GM18507 (cell line): Measurements from ENCODE around the gene MS4A2.
"Not testable (repeated sequence)": the region's sequence is repeated elsewhere in the genome, so short reads cannot be mapped to it uniquely, and the experiment has no call there.

ENCODE experiments used
- DNase-seq: peaks from one replicate; pipeline ENCODE4 v3.0.0; 2011; ENCODE audit warnings: low read depth; ENCODE audit not compliant: insufficient read length; ENCODE audit errors: extremely low spot score
- FAIRE-seq: peaks from 2 replicates; lab custom pipeline; 2011; peaks lifted over from hg19 to GRCh38; lab: Jason Lieb, UNC

Gene MS4A2

GRCh38 chr11:60098508-60098907 is 10.0 kb downstream of the MS4A2 start:
- FAIRE-seq (no peak), DNase-seq (peak; percentile 0)

GRCh38 chr11:60100516-60100915 is 12.1 kb downstream of the MS4A2 start:
- DNase-seq = no peak
- FAIRE-seq = no peak

GRCh38 chr11:60101368-60101767 is 12.9 kb downstream of the MS4A2 start:
- DNase-seq, FAIRE-seq: not testable (repeated sequence)

GRCh38 chr11:60104471-60105115 is 16.1 kb downstream of the MS4A2 start:
- not testable (repeated sequence) for FAIRE-seq, DNase-seq

GRCh38 chr11:60108631-60109030 is 20.2 kb downstream of the MS4A2 start:
- not testable (repeated sequence) for FAIRE-seq

GRCh38 chr11:60111793-60112192 is 23.3 kb downstream of the MS4A2 start:
- FAIRE-seq = no peak
- DNase-seq = no peak

More at GRCh38 chr11:60108631-60109030, 20.2 kb downstream of the MS4A2 start:
- DNase-seq = not testable (repeated sequence)

GRCh38 chr11:60116996-60117790 is 28.7 kb downstream of the MS4A2 start:
- FAIRE-seq (no peak), DNase-seq (no peak)

- FAIRE-seq (no peak), DNase-seq (no peak)
Observed at GRCh38 chr11:60118338-60118737, 29.9 kb downstream of the MS4A2 start.

- no peak for FAIRE-seq
- DNase-seq = no peak
Observed at GRCh38 chr11:60119710-60120109, 31.2 kb downstream of the MS4A2 start.

GRCh38 chr11:60121264-60121663 is 32.8 kb downstream of the MS4A2 start:
- DNase-seq (no peak), FAIRE-seq (no peak)

GRCh38 chr11:60122414-60123036 is 34.1 kb downstream of the MS4A2 start:
- FAIRE-seq (no peak), DNase-seq (no peak)

GRCh38 chr11:60124802-60125432 is 36.5 kb downstream of the MS4A2 start:
- FAIRE-seq (no peak), DNase-seq (no peak)

- no peak for FAIRE-seq
- DNase-seq = no peak
Observed at GRCh38 chr11:60125956-60126585, 37.6 kb downstream of the MS4A2 start.

GRCh38 chr11:60127311-60127811 is 38.9 kb downstream of the MS4A2 start:
- DNase-seq (no peak), FAIRE-seq (no peak)

- FAIRE-seq (no peak), DNase-seq (no peak)
Observed at GRCh38 chr11:60128376-60128775, 39.9 kb downstream of the MS4A2 start.

- not testable (repeated sequence) for FAIRE-seq
Observed at GRCh38 chr11:60128866-60129265, 40.4 kb downstream of the MS4A2 start.

GRCh38 chr11:60129853-60130252 is 41.4 kb downstream of the MS4A2 start:
- no peak for DNase-seq
- FAIRE-seq = no peak

More at GRCh38 chr11:60128866-60129265, 40.4 kb downstream of the MS4A2 start:
- not testable (repeated sequence) for DNase-seq

- FAIRE-seq = peak; percentile 74
- DNase-seq = no peak
Observed at GRCh38 chr11:60130496-60130895, 42.0 kb downstream of the MS4A2 start.

GRCh38 chr11:60131912-60132311 is 43.4 kb downstream of the MS4A2 start:
- FAIRE-seq (no peak), DNase-seq (no peak)
